BJ (cell line): ENCODE measurements around the gene SUCLG1. TPM values are rescaled to one million over a fixed set of nuclear protein-coding genes. Genes with fewer than 3 reads are reported as not detected.
"Not testable (repeated sequence)": the region's sequence is repeated elsewhere in the genome, so short reads cannot be mapped to it uniquely, and the experiment has no call there.

Source experiments
- CTCF ChIA-PET: fragments of 350-600 bp; formaldehyde crosslinking; extraction: SDS; loops from one replicate; lab custom pipeline; 2021; ENCODE audit warnings: antibody characterized with exemption, inconsistent platforms; lab: Yijun Ruan, JAX
- POLR2A ChIA-PET: fragments of 300-600 bp; sonication (Branson Sonifier 250); formaldehyde crosslinking; extraction: SDS; loops from one replicate; lab custom pipeline; 2021; ENCODE audit warnings: antibody characterized with exemption; lab: Charles Lee
- DNase-seq: peaks from one replicate; pipeline ENCODE4 v3.0.0-alpha.2; 2011; ENCODE audit warnings: low read depth
- H3K27me3 ChIP-seq: 2 replicates; pipeline ENCODE4 v1.6.0; 2011; ENCODE audit warnings: low read length; ENCODE audit not compliant: control insufficient read depth, insufficient read depth
- H3K36me3 ChIP-seq: 2 replicates; pipeline ENCODE4 v1.5.1; 2011; ENCODE audit warnings: low read length; ENCODE audit not compliant: control insufficient read depth, insufficient read depth
- H3K4me3 ChIP-seq: 2 replicates; pipeline ENCODE4 v1.5.1; 2011; ENCODE audit warnings: low read depth, mild to moderate bottlenecking, control low read depth, low read length
- polyA plus RNA-seq: library from polyadenylated mRNA; depleted of rRNA; stranded (reverse); fragments of >200 nt; gene quantifications from 2 replicates; pipeline ENCODE4 v1.2.3, GENCODE V29; 2011
- TF ChIP-seq, protein P1 (sequence below): IDR thresholded peaks from 2 replicates; pipeline ENCODE4 v1.5.1; 2011; ENCODE audit warnings: low read depth, mild to moderate bottlenecking, control low read depth, inconsistent platforms, low read length, moderate library complexity; ENCODE audit not compliant: insufficient read depth

The SUCLG1 gene
- polyA plus RNA-seq, 1 experiment = 34.3 TPM

DNA sequence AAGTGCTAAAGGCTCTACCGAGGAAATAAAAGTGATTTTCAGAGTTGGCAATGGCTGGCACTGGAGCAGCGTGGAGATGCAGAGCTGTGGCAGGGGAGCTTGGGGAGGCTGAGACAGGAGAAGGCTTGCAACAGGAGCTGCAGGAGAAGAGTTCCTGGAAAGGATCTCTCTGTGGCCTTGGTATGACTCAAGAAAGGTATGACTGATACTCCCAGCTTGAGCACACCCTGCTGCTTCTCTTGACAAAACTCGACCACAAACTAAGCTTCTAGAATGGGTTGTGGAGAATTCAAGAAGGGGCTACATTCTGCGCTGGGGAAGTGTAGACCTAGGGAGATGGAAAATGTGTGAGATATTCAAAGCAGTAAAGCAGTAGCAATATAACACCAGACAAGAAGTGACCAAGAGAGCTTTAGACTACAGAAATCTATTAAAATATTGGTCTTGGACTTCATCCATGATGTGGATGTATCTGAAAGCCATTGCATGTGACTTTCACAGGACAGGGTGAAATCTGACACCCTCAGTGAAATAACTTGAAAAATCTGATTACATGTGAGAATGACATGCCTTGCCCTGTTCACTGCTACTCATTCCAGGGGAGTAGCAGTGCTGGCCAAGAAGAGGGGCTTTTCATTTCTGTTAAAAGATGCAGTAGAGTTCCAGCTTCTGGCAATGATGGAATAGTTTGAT is 41.5 kb downstream of the SUCLG1 start:
- Histone ChIP-seq H3K36me3 (no peaks in the 10 kb centered on the region), H3K4me3 (no peak overlapping the region), H3K27me3 (no peaks in the 10 kb centered on the region)
- no peak for DNase-seq
- TF ChIP-seq, protein P1, sequence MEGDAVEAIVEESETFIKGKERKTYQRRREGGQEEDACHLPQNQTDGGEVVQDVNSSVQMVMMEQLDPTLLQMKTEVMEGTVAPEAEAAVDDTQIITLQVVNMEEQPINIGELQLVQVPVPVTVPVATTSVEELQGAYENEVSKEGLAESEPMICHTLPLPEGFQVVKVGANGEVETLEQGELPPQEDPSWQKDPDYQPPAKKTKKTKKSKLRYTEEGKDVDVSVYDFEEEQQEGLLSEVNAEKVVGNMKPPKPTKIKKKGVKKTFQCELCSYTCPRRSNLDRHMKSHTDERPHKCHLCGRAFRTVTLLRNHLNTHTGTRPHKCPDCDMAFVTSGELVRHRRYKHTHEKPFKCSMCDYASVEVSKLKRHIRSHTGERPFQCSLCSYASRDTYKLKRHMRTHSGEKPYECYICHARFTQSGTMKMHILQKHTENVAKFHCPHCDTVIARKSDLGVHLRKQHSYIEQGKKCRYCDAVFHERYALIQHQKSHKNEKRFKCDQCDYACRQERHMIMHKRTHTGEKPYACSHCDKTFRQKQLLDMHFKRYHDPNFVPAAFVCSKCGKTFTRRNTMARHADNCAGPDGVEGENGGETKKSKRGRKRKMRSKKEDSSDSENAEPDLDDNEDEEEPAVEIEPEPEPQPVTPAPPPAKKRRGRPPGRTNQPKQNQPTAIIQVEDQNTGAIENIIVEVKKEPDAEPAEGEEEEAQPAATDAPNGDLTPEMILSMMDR = no peak
- CTCF ChIA-PET = interaction anchor here (0.7 to 2.6 kb wide), 2 partner anchors 10 to 103 kb away, joined by 3 to 11 read pairs; no protein-coding TSS in a partner anchor
- POLR2A ChIA-PET = no interaction called here

DNA sequence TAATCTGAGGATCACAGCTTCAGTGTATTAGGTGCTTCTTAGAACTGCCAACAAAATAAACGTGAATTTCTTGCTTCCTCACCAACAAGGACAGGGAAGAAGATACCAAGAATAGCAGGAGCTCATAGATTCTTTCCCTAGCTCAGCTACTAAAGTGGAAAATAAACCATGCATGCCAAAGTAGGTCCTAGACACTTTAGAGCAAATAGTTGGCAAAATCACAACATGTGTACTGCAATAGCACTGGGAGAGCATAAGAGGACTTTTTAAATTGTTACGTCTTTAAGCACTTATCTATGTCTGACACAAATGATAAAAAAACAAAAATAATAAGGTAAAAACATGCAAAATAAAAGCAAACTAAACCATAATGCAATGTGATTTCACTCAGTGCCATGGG is 49.5 kb downstream of the SUCLG1 start:
- DNase-seq = no peak
- Histone ChIP-seq H3K4me3 (no peak overlapping the region), H3K36me3 (no peaks in the 10 kb centered on the region), H3K27me3 (no peaks in the 10 kb centered on the region)
- ChIA-PET POLR2A (no interaction called here), CTCF (interaction anchor here (0.6 kb wide), 1 partner anchor 828 kb away, joined by 3 read pairs; no protein-coding TSS in a partner anchor)
- TF ChIP-seq, protein P1 = no peak

DNA sequence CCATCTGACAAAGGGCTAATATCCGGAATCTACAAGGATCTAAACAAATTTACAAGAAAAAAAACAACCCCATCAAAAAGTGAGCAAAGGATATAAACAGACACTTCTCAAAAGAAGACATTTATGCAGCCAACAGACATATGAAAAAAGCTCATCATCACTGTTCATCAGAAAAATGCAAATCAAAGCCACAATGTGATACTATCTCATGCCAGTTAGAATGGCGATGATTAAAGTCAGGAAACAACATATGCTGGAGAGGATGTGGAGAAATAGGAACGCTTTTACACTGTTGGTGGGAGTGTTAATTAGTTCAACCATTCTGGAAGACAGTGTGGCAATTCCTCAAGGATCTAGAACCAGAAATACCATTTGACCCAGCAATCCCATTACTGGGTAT is 57.0 kb downstream of the SUCLG1 start:
- DNase-seq, H3K36me3 ChIP-seq, H3K27me3 ChIP-seq, H3K4me3 ChIP-seq, POLR2A ChIA-PET, CTCF ChIA-PET: not testable (repeated sequence)

DNA sequence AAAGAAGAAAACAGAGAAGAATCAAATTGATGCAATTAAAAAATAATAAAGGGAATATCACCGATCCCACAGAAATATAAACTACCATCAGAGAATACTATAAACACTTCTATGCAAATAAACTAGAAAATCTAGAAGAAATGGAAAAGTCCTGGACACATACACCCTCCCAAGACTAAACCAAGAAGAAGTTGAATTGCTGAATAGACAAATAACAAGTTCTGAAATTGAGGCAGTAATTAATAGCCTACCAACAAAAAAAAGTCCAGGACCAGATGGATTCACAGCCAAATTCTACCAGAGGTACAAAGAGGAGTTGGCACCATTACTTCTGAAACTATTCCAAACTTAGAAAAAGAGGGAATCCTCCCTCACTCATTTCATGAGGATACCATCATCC is 59.2 kb downstream of the SUCLG1 start:
- H3K27me3 ChIP-seq, DNase-seq, H3K4me3 ChIP-seq, POLR2A ChIA-PET, H3K36me3 ChIP-seq, CTCF ChIA-PET: not testable (repeated sequence)

DNA sequence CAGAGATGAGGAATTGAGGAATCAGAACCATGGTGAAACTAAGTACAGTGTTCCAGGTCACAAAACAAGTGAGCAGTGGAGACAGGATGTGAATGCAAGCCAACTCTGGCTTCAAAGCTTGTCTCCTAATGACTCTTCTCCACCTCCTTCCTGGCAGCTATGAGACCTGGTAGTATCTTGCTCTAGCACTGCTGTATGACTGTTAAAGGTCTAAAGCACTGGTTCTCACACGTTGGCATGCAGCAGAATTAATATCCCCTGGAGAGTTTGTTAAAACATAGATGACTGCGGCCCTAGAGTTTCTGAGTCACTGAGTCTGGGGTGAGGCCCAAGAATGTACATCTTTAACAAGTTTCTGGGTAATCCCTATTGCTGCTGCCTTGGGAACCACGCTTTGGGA is 63.3 kb downstream of the SUCLG1 start:
- Histone ChIP-seq H3K27me3 (no peaks in the 10 kb centered on the region), H3K36me3 (no peaks in the 10 kb centered on the region), H3K4me3 (no peak overlapping the region)
- TF ChIP-seq, protein P1 = no peak
- DNase-seq = no peak
- ChIA-PET CTCF (no interaction called here), POLR2A (no interaction called here)

DNA sequence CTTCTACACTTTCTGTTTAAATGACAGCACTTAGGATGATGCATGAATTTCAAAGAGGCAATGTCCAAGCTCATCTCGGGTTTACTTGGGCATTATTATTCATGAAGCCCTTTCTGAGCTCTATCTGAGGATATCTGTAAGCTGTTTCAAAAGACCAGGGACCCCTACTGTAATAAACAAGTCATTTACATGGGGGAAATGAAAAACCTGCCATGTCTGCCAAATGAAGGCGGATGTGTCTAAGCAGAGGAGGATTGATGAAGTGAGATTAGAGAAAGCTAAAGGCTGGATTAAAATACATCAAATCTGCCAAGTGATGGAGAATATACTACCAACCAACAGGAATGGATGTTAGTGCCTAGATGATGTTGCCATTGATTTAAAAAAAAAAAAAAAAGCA is 64.5 kb downstream of the SUCLG1 start:
- Histone ChIP-seq H3K36me3 (no peaks in the 10 kb centered on the region), H3K4me3 (no peak overlapping the region), H3K27me3 (no peaks in the 10 kb centered on the region)
- ChIA-PET POLR2A (no interaction called here), CTCF (interaction anchor here (0.6 to 1.9 kb wide), 3 partner anchors 21 to 80 kb away, joined by 3 to 4 read pairs (median 4); no protein-coding TSS in a partner anchor)
- DNase-seq = no peak
- TF ChIP-seq, protein P1 = no peak
